ENCODE measurements around the gene YIF1A. TPM values are rescaled to one million over a fixed set of nuclear protein-coding genes. Genes with fewer than 3 reads are reported as not detected.
A peak's percentile ranks its signal among the peaks of the same experiment; 100 is the strongest.

Gene YIF1A
- total RNA-seq, 4 donors from 2014 or later = 60.6 to 99.7 (median 72.3) TPM

DNA sequence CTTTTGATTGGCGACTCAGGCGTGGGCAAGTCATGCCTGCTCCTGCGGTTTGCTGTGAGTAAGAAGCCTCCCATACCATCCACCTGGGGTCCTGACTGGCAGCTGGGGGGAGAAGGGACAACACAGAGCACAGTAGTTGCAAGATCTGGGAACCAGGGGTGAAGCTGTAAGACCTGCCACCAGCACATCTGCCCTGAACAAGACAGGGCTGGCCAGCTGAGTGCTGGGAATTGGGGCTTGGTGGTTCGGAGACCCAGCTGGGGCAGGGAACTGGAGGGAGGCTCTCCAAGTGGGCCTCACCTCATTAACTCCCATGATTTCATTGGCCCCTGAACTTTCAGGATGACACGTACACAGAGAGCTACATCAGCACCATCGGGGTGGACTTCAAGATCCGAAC, 17.1 kb downstream of the YIF1A start:
- TF ChIP-seq EP300 (IDR thresholded peaks at IDR 0.05; ENCODE audit: low read depth) = no peak
- TF ChIP-seq POLR2AphosphoS5 (IDR thresholded peaks at IDR 0.05) = no peak
- TF ChIP-seq, protein P1, sequence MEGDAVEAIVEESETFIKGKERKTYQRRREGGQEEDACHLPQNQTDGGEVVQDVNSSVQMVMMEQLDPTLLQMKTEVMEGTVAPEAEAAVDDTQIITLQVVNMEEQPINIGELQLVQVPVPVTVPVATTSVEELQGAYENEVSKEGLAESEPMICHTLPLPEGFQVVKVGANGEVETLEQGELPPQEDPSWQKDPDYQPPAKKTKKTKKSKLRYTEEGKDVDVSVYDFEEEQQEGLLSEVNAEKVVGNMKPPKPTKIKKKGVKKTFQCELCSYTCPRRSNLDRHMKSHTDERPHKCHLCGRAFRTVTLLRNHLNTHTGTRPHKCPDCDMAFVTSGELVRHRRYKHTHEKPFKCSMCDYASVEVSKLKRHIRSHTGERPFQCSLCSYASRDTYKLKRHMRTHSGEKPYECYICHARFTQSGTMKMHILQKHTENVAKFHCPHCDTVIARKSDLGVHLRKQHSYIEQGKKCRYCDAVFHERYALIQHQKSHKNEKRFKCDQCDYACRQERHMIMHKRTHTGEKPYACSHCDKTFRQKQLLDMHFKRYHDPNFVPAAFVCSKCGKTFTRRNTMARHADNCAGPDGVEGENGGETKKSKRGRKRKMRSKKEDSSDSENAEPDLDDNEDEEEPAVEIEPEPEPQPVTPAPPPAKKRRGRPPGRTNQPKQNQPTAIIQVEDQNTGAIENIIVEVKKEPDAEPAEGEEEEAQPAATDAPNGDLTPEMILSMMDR (IDR thresholded peaks at IDR 0.05) = no peak
- no peak for TF ChIP-seq POLR2A (IDR thresholded peaks at IDR 0.05)
- Histone ChIP-seq H3K27ac (no peak overlapping the region), H3K36me3 (peaks cover 0 to 40% (median 21%) of the 10 kb centered on the region in 4 donors), H3K4me3 (no peak overlapping the region), H3K9me3 (no peaks in the 10 kb centered on the region), H3K27me3 (no peaks in the 10 kb centered on the region), H3K4me1 (peaks cover 17 to 25% (median 17%) of the 10 kb centered on the region in 4 donors)
- intact Hi-C loops (cut with DNase I; ENCODE audit: low total_unique reads) = no loop called here
- WGBS, 2 donors (ENCODE audit: low coverage in 1 of 2) = 92% methylated on average over 7 of the region's 7 CpGs; no CpG with 5 or more reads in 1 of the 2 donors
- DNase-seq = no peak
- in situ Hi-C loops (cut with MboI; ENCODE audit: low pct_ligation_motif_present in 1 of 4, low pct_unique_long_range_greater_than_20kb in 1 of 4, low sequenced_read_pairs in 3 of 4) = no loop called here

DNA sequence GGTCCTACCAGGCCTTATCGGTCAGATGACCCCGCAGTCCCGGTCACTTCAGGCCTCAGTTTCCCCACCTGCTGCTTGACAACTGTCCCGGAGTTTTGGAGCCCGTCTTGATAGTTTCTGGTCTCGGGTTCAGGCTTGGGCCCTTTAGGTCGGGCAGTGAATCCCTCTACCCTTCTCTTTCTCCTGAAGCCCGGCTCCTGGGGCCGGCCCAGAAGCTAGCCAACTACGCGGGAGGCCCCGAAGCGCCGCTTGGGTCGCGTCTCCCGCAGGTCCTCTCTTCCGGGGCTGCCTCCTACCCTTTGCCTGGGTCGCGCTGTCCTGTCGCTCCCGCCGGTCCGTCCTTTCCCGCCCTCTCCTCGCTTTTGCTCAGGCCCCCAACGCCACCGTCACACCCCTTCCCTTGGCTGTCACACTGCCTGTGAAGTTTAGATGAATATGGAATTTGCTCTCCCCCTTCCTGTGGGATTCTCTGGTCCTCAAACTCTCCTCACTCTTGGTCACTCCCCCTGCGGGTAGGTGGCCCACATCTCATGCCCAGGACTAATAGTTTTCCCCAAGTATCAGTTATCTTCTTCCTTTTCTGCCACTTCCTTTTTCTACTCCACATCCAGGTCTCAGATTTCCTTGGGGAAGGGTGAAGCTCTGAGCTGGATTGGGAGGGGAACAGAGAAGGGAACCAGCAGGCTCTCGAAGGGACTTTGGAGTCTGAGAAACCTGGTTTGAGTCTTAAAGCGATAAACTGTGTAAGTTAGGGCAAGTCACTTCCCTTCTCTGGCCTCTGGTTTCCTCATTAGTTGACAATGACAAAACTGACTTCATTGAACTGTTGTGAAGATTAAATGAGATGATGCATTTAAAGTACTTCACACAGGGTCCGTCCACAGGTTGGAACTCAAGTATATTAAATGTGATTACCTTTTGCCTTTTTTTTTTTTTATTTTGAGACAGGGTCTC, 19.7 kb downstream of the YIF1A start:
- Histone ChIP-seq H3K27ac (peak overlapping the region; percentile 92 to 99 (median 97)), H3K36me3 (peaks cover 0 to 28% (median 14%) of the 10 kb centered on the region in 4 donors)

DNA sequence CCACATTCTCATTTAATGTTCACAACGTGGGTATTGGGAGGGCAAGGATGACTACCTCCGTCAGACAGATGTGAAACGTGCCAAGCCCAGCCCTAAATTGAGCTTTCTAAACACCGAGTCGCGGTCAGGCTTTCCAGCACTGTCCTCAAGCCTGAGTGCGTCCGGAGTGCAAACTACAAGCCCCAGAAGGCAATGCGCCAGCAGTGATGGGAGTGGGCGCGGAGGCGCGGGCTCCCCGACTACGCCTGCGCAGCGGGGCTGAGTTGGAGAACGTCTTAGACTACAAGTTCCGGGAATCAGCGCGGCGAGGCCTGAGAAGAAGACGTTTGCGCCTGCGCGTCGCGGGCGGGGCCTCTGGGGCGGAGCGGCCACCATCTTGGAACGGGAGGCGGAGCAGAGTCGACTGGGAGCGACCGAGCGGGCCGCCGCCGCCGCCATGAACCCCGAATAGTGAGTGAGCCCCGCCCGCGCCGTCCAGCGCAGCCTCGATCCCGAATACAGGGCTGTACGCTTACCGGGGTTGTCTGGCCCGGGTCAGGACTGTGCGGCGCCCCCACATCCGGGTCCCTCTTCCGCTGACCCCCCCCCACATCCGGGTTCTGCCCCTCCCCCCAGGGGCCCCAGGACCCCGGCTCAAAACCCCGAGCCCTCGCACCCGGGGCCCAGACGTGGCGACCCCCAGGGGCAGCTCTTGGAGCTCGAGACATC, 20.5 kb downstream of the YIF1A start, which contains the start of gene RAB1B:
TSS of gene RAB1B (plus strand) at position 396 of the 708 bp plus-strand sequence. CDS start at position 437, 41 bp downstream.
- TF ChIP-seq POLR2AphosphoS5 (IDR thresholded peaks at IDR 0.05) (peak; percentile 68 to 89 (median 88)), POLR2A (IDR thresholded peaks at IDR 0.05) (peak; percentile 66), EP300 (IDR thresholded peaks at IDR 0.05; ENCODE audit: low read depth) (no peak)
- TF ChIP-seq, protein P1 (IDR thresholded peaks at IDR 0.05) = no peak
- Histone ChIP-seq H3K4me3 (peak within 1 kb of the TSS; percentile 62 to 96 (median 90)), H3K36me3 (peaks cover 0 to 20% (median 9%) of the 10 kb centered on the region in 4 donors), H3K9me3 (no peaks in the 10 kb centered on the region), H3K4me1 (peaks cover 23 to 31% (median 24%) of the 10 kb centered on the region in 4 donors), H3K27ac (peak within 1 kb of the TSS; percentile 92 to 99 (median 97)), H3K27me3 (no peaks in the 10 kb centered on the region)
- in situ Hi-C loops (cut with MboI; ENCODE audit: low pct_ligation_motif_present in 1 of 4, low pct_unique_long_range_greater_than_20kb in 1 of 4, low sequenced_read_pairs in 3 of 4) = no loop called here
- intact Hi-C loops (cut with DNase I; ENCODE audit: low total_unique reads) = no loop called here
- peak; percentile 100 for DNase-seq
- 2% methylated on average over 43 of the region's 64 CpGs; no CpG with 5 or more reads in 1 of the 2 donors for WGBS, 2 donors (ENCODE audit: low coverage in 1 of 2)

More for the DNA sequence above, 19.7 kb downstream of the YIF1A start:
- WGBS, 2 donors (ENCODE audit: low coverage in 1 of 2) = 0 to 2% methylated on average over 1 to 32 of the region's 32 CpGs
- H3K9me3 ChIP-seq = no peaks in the 10 kb centered on the region
- H3K4me1 ChIP-seq = peaks cover 23 to 31% (median 24%) of the 10 kb centered on the region in 4 donors
- TF ChIP-seq, protein P1 (IDR thresholded peaks at IDR 0.05) = peak in 2 of 5 experiments; percentile 36 to 39
- TF ChIP-seq EP300 (IDR thresholded peaks at IDR 0.05; ENCODE audit: low read depth) = no peak
- no peak for TF ChIP-seq POLR2A (IDR thresholded peaks at IDR 0.05)
- in situ Hi-C loops (cut with MboI; ENCODE audit: low pct_ligation_motif_present in 1 of 4, low pct_unique_long_range_greater_than_20kb in 1 of 4, low sequenced_read_pairs in 3 of 4) = no loop called here
- DNase-seq = no peak
- intact Hi-C loops (cut with DNase I; ENCODE audit: low total_unique reads) = no loop called here
- no peaks in the 10 kb centered on the region for H3K27me3 ChIP-seq
- H3K4me3 ChIP-seq = peak overlapping the region; percentile 62 to 96 (median 90)

All from transverse colon (tissue), 4 donors.